ENCODE data around the gene RXRG.

- TF ChIP-seq CTCF (IDR thresholded peaks at IDR 0.05; ENCODE audit: insufficient read depth, low read depth, low read length): no peak
- TF ChIP-seq EZH2 (IDR thresholded peaks at IDR 0.05; ENCODE audit: insufficient read depth, low read length): no peak
These were observed 20.3 kb downstream of the RXRG start for GRCh38 chr1:165424454-165425216.
